ENCODE data around the gene PTCD1. TPM values are rescaled to one million over a fixed set of nuclear protein-coding genes. Genes with fewer than 3 reads are reported as not detected.
"Not testable (repeated sequence)": the region's sequence is repeated elsewhere in the genome, so short reads cannot be mapped to it uniquely, and the experiment has no call there.

Gene PTCD1
- total RNA-seq, 1 donor from 2014 or later: 5.7 TPM

- H3K27ac ChIP-seq (ENCODE audit: low read depth, low read length): no peak overlapping the region
- H3K4me1 ChIP-seq (ENCODE audit: control insufficient read depth in 3 of 3, insufficient read depth in 3 of 3, low read length in 3 of 3): peaks cover 24 to 28% (median 26%) of the 10 kb centered on the region in 3 donors
- H3K9ac ChIP-seq (ENCODE audit: low read depth in 1 of 3, low read length in 3 of 3): no peak overlapping the region
- H3K4me3 ChIP-seq (ENCODE audit: low read length in 3 of 3): no peak overlapping the region
- peaks cover 6 to 15% (median 8%) of the 10 kb centered on the region in 3 donors for H3K36me3 ChIP-seq (ENCODE audit: control insufficient read depth in 3 of 3, insufficient read depth in 3 of 3, low read length in 3 of 3)
- no peaks in the 10 kb centered on the region for H3K27me3 ChIP-seq (ENCODE audit: control insufficient read depth in 3 of 3, insufficient read depth in 3 of 3, low read length in 3 of 3)
- no peaks in the 10 kb centered on the region for H3K9me3 ChIP-seq (ENCODE audit: control insufficient read depth in 3 of 3, low read length in 3 of 3)
These were observed 54.7 kb downstream of the PTCD1 start for GRCh38 chr7:99383791-99384370.

GRCh38 chr7:99383203-99383602 lies 55.4 kb downstream of the PTCD1 start:
- Histone ChIP-seq H3K4me3 (ENCODE audit: low read length in 3 of 3) (no peak overlapping the region), H3K27ac (ENCODE audit: low read depth, low read length) (no peak overlapping the region), H3K27me3 (ENCODE audit: control insufficient read depth in 3 of 3, insufficient read depth in 3 of 3, low read length in 3 of 3) (no peaks in the 10 kb centered on the region), H3K9me3 (ENCODE audit: control insufficient read depth in 3 of 3, low read length in 3 of 3) (no peaks in the 10 kb centered on the region), H3K4me1 (ENCODE audit: control insufficient read depth in 3 of 3, insufficient read depth in 3 of 3, low read length in 3 of 3) (peaks cover 24 to 28% (median 26%) of the 10 kb centered on the region in 3 donors), H3K36me3 (ENCODE audit: control insufficient read depth in 3 of 3, insufficient read depth in 3 of 3, low read length in 3 of 3) (peaks cover 5 to 11% (median 6%) of the 10 kb centered on the region in 3 donors), H3K9ac (ENCODE audit: low read depth in 1 of 3, low read length in 3 of 3) (no peak overlapping the region)

GRCh38 chr7:99381664-99382075 lies 56.9 kb downstream of the PTCD1 start:
- peaks cover 24 to 28% (median 26%) of the 10 kb centered on the region in 3 donors for H3K4me1 ChIP-seq (ENCODE audit: control insufficient read depth in 3 of 3, insufficient read depth in 3 of 3, low read length in 3 of 3)
- H3K27me3 ChIP-seq (ENCODE audit: control insufficient read depth in 3 of 3, insufficient read depth in 3 of 3, low read length in 3 of 3): no peaks in the 10 kb centered on the region
- no peak overlapping the region for H3K27ac ChIP-seq (ENCODE audit: low read depth, low read length)
- H3K36me3 ChIP-seq (ENCODE audit: control insufficient read depth in 3 of 3, insufficient read depth in 3 of 3, low read length in 3 of 3): peaks cover 0 to 5% (median 4%) of the 10 kb centered on the region in 3 donors
- peak overlapping the region in 1 of 3 donors; percentile 14 for H3K4me3 ChIP-seq (ENCODE audit: low read length in 3 of 3)
- H3K9me3 ChIP-seq (ENCODE audit: control insufficient read depth in 3 of 3, low read length in 3 of 3): no peaks in the 10 kb centered on the region
- H3K9ac ChIP-seq (ENCODE audit: low read depth in 1 of 3, low read length in 3 of 3): peak overlapping the region in 1 of 3 donors; percentile 25

GRCh38 chr7:99380823-99381663 lies 57.6 kb downstream of the PTCD1 start:
- Histone ChIP-seq H3K27me3 (ENCODE audit: control insufficient read depth in 3 of 3, insufficient read depth in 3 of 3, low read length in 3 of 3) (no peaks in the 10 kb centered on the region), H3K9me3 (ENCODE audit: control insufficient read depth in 3 of 3, low read length in 3 of 3) (no peaks in the 10 kb centered on the region), H3K27ac (ENCODE audit: low read depth, low read length) (peak overlapping the region; percentile 81), H3K9ac (ENCODE audit: low read depth in 1 of 3, low read length in 3 of 3) (peak overlapping the region in 1 of 3 donors; percentile 50), H3K4me3 (ENCODE audit: low read length in 3 of 3) (peak overlapping the region in 2 of 3 donors; percentile 13 to 54), H3K4me1 (ENCODE audit: control insufficient read depth in 3 of 3, insufficient read depth in 3 of 3, low read length in 3 of 3) (peaks cover 24 to 31% (median 26%) of the 10 kb centered on the region in 3 donors), H3K36me3 (ENCODE audit: control insufficient read depth in 3 of 3, insufficient read depth in 3 of 3, low read length in 3 of 3) (peaks cover 0 to 2% (median 2%) of the 10 kb centered on the region in 3 donors)

DNA sequence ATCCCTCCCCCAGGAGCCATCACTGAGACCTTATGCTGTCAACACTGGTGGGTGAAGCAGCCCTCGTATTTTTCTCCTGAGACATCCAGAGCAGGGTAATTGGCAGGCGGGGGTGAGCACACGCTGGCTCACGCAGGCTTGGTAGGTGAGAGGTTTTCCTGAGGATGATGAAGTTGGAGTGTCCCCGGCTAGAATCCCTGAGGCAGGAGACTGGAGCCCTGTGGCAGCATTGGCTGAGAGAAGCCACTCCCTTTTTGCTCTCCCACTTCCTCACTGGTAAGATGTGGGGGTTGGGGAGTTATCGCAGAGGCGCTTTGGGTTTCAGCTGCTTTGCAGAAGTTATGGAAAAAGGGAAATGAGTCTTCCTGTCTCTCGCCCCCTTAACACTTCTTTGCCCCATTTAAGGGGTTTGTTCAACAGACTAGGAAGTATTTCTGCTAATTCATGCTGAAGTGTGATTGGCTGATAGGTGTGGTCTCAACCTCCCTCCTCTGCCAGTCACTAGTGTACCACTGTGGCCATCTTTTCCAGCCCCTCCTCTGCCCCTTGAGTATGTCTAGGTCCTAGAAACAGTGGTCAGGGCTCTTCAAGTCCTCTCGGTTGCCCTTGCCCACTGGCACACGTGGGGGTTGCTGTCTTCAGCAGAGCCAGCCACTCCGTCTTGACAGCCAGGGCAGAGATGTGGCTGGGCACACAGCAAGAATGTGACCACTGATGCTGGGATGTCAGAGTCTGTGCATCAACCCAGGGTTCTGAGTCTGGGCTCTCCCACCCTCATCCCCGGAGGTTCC lies 58.4 kb downstream of the PTCD1 start:
- H3K27ac ChIP-seq (ENCODE audit: low read depth, low read length): peak overlapping the region; percentile 81
- H3K9ac ChIP-seq (ENCODE audit: low read depth in 1 of 3, low read length in 3 of 3): peak overlapping the region; percentile 39 to 66 (median 65)
- H3K9me3 ChIP-seq (ENCODE audit: control insufficient read depth in 3 of 3, low read length in 3 of 3): no peaks in the 10 kb centered on the region
- H3K27me3 ChIP-seq (ENCODE audit: control insufficient read depth in 3 of 3, insufficient read depth in 3 of 3, low read length in 3 of 3): no peaks in the 10 kb centered on the region
- peak overlapping the region; percentile 35 to 54 (median 42) for H3K4me3 ChIP-seq (ENCODE audit: low read length in 3 of 3)
- H3K4me1 ChIP-seq (ENCODE audit: control insufficient read depth in 3 of 3, insufficient read depth in 3 of 3, low read length in 3 of 3): peaks cover 26 to 34% (median 28%) of the 10 kb centered on the region in 3 donors
- peaks cover 0 to 2% (median 2%) of the 10 kb centered on the region in 3 donors for H3K36me3 ChIP-seq (ENCODE audit: control insufficient read depth in 3 of 3, insufficient read depth in 3 of 3, low read length in 3 of 3)

GRCh38 chr7:99379693-99380031 lies 58.9 kb downstream of the PTCD1 start:
- not testable (repeated sequence) for H3K36me3 ChIP-seq (ENCODE audit: control insufficient read depth in 3 of 3, insufficient read depth in 3 of 3, low read length in 3 of 3); H3K9me3 ChIP-seq (ENCODE audit: control insufficient read depth in 3 of 3, low read length in 3 of 3); H3K27me3 ChIP-seq (ENCODE audit: control insufficient read depth in 3 of 3, insufficient read depth in 3 of 3, low read length in 3 of 3)
- Histone ChIP-seq H3K4me3 (ENCODE audit: low read length in 3 of 3) (peak overlapping the region in 2 of 3 donors; percentile 35 to 54), H3K4me1 (ENCODE audit: control insufficient read depth in 3 of 3, insufficient read depth in 3 of 3, low read length in 3 of 3) (peaks cover 26 to 34% (median 28%) of the 10 kb centered on the region in 3 donors), H3K27ac (ENCODE audit: low read depth, low read length) (peak overlapping the region; percentile 81), H3K9ac (ENCODE audit: low read depth in 1 of 3, low read length in 3 of 3) (peak overlapping the region; percentile 39 to 66 (median 65))

- Histone ChIP-seq H3K36me3 (ENCODE audit: control insufficient read depth in 3 of 3, insufficient read depth in 3 of 3, low read length in 3 of 3) (peaks cover 0 to 2% (median 2%) of the 10 kb centered on the region in 3 donors), H3K27me3 (ENCODE audit: control insufficient read depth in 3 of 3, insufficient read depth in 3 of 3, low read length in 3 of 3) (no peaks in the 10 kb centered on the region), H3K4me3 (ENCODE audit: low read length in 3 of 3) (peak overlapping the region in 1 of 3 donors; percentile 38), H3K27ac (ENCODE audit: low read depth, low read length) (peak overlapping the region; percentile 81), H3K9ac (ENCODE audit: low read depth in 1 of 3, low read length in 3 of 3) (peak overlapping the region; percentile 39 to 66 (median 65)), H3K9me3 (ENCODE audit: control insufficient read depth in 3 of 3, low read length in 3 of 3) (no peaks in the 10 kb centered on the region), H3K4me1 (ENCODE audit: control insufficient read depth in 3 of 3, insufficient read depth in 3 of 3, low read length in 3 of 3) (peaks cover 28 to 36% (median 28%) of the 10 kb centered on the region in 3 donors)
These were observed 59.5 kb downstream of the PTCD1 start for GRCh38 chr7:99379043-99379577.

- no peaks in the 10 kb centered on the region for H3K27me3 ChIP-seq (ENCODE audit: control insufficient read depth in 3 of 3, insufficient read depth in 3 of 3, low read length in 3 of 3)
- peak overlapping the region; percentile 48 to 68 (median 59) for H3K4me3 ChIP-seq (ENCODE audit: low read length in 3 of 3)
- H3K9ac ChIP-seq (ENCODE audit: low read depth in 1 of 3, low read length in 3 of 3): peak overlapping the region in 1 of 3 donors; percentile 62
- peaks cover 19 to 23% (median 22%) of the 10 kb centered on the region in 3 donors for H3K4me1 ChIP-seq (ENCODE audit: control insufficient read depth in 3 of 3, insufficient read depth in 3 of 3, low read length in 3 of 3)
- H3K9me3 ChIP-seq (ENCODE audit: control insufficient read depth in 3 of 3, low read length in 3 of 3): no peaks in the 10 kb centered on the region
- peak overlapping the region; percentile 82 for H3K27ac ChIP-seq (ENCODE audit: low read depth, low read length)
- H3K36me3 ChIP-seq (ENCODE audit: control insufficient read depth in 3 of 3, insufficient read depth in 3 of 3, low read length in 3 of 3): peaks cover 0 to 1% (median 0%) of the 10 kb centered on the region in 3 donors
These were observed 63.4 kb downstream of the PTCD1 start for GRCh38 chr7:99375070-99375807.
